SK-N-SH (cell line): ENCODE data around the gene TMEM176B. TPM values are rescaled to one million over a fixed set of nuclear protein-coding genes. Genes with fewer than 3 reads are reported as not detected.

ENCODE experiments used
- CTCF ChIA-PET: fragments of 300-600, 350-600 bp; formaldehyde crosslinking; extraction: SDS; loops from one replicate; lab custom pipeline; 2021; lab: Yijun Ruan, JAX
- POLR2A ChIA-PET: fragments of 350-600 bp; sonication (Branson Sonifier 250); formaldehyde crosslinking; extraction: SDS; loops from one replicate; lab custom pipeline; 2020; ENCODE audit warnings: antibody characterized with exemption, inconsistent platforms; lab: Yijun Ruan, JAX
- DNase-seq: peaks from one replicate; pipeline ENCODE4 v3.0.0; 2012
- H2AFZ ChIP-seq: fragments of 200-600 bp; sonication (generic); 2 replicates; pipeline ENCODE4 v1.8.1; 2016; ENCODE audit warnings: antibody characterized with exemption, mild to moderate bottlenecking, low read depth
- H3F3A ChIP-seq: fragments of 200-600 bp; sonication (generic); replicated peaks from 2 replicates; pipeline ENCODE3; 2016; ENCODE audit warnings: antibody characterized with exemption, mild to moderate bottlenecking; ENCODE audit not compliant: insufficient read depth
- H3K27ac ChIP-seq, 2 experiments: fragments of 200-500 bp in 1 of 2; fragments of 200-600 bp in 1 of 2; sonication (Bioruptor generic) in 1 of 2; sonication (generic), shearing (Covaris generic) in 1 of 2; 2 replicates each; pipeline versions ENCODE4 v1.5.1 to v1.6.1; 2014 to 2016; ENCODE audit warnings: low read depth in 2 of 2, inconsistent platforms in 1 of 2, low read length in 1 of 2, mild to moderate bottlenecking in 1 of 2, mixed read lengths in 1 of 2
- H3K27me3 ChIP-seq: fragments of 200-600 bp; sonication (generic), shearing (Covaris generic); 2 replicates; pipeline ENCODE4 v1.6.1; 2016; ENCODE audit warnings: mixed run types; ENCODE audit not compliant: insufficient read depth
- H3K36me3 ChIP-seq, 2 experiments: fragments of 200-500 bp in 1 of 2; fragments of 200-600 bp in 1 of 2; sonication (Bioruptor generic) in 1 of 2; sonication (generic) in 1 of 2; replicated peaks in 1 of 2; 2 replicates each; pipeline versions ENCODE3 to v1.5.1; 2014 to 2016; ENCODE audit warnings: low read length in 1 of 2, mild to moderate bottlenecking in 1 of 2; ENCODE audit not compliant: insufficient read depth in 2 of 2, control insufficient read depth in 1 of 2
- H3K4me1 ChIP-seq, 2 experiments: fragments of 200-500 bp in 1 of 2; fragments of 200-600 bp in 1 of 2; sonication (Bioruptor generic) in 1 of 2; sonication (generic), shearing (Covaris generic) in 1 of 2; 2 replicates each; pipeline versions ENCODE4 v1.5.1 to v1.6.1; 2014 to 2016; ENCODE audit warnings: low read depth in 1 of 2, low read length in 1 of 2, mixed run types in 1 of 2; ENCODE audit not compliant: insufficient read depth in 2 of 2, control insufficient read depth in 1 of 2
- H3K4me2 ChIP-seq: fragments of 200-600 bp; sonication (generic), shearing (Covaris generic); 2 replicates; pipeline ENCODE4 v1.6.1; 2017; ENCODE audit warnings: mixed run types
- H3K4me3 ChIP-seq, 2 experiments: fragments of 200-500 bp in 1 of 2; fragments of 200-600 bp in 1 of 2; sonication (Bioruptor generic) in 1 of 2; sonication (generic), shearing (Covaris generic) in 1 of 2; 2 replicates each; pipeline versions ENCODE4 v1.5.1 to v1.8.1; 2014 to 2016; ENCODE audit warnings: low read depth in 2 of 2, inconsistent platforms in 1 of 2, low read length in 1 of 2, mild to moderate bottlenecking in 1 of 2, mixed read lengths in 1 of 2, moderate library complexity in 1 of 2
- H3K79me2 ChIP-seq: fragments of 200-600 bp; sonication (generic); 2 replicates; pipeline ENCODE4 v1.8.1; 2017; ENCODE audit warnings: mild to moderate bottlenecking; ENCODE audit not compliant: insufficient read depth
- H3K9ac ChIP-seq: fragments of 200-600 bp; sonication (generic); 2 replicates; pipeline ENCODE4 v1.6.1; 2017; ENCODE audit warnings: mixed run types
- H3K9me2 ChIP-seq: fragments of 200-600 bp; sonication (generic); 2 replicates; pipeline ENCODE4 v1.6.1; 2017; ENCODE audit warnings: mixed run types
- H3K9me3 ChIP-seq: fragments of 200-600 bp; sonication (generic); 2 replicates; pipeline ENCODE4 v1.6.1; 2017; ENCODE audit warnings: mixed run types, mild to moderate bottlenecking, moderate library complexity
- H4K20me1 ChIP-seq: fragments of 200-600 bp; sonication (generic); 2 replicates; pipeline ENCODE4 v1.6.1; 2017; ENCODE audit warnings: mild to moderate bottlenecking, mixed run types; ENCODE audit not compliant: insufficient read depth
- ELF1 ChIP-seq: IDR thresholded peaks from 2 replicates; pipeline ENCODE4 v1.4.0; 2012
- EP300 ChIP-seq, 2 experiments: IDR thresholded peaks; 2 replicates each; pipeline versions ENCODE4 v1.4.0 to v1.6.1; 2012; ENCODE audit warnings: borderline replicate concordance in 1 of 2, low read depth in 1 of 2, low read length in 1 of 2
- EZH2phosphoT487 ChIP-seq: fragments of 200-600 bp; sonication (generic); IDR thresholded peaks from 2 replicates; pipeline ENCODE4 v1.6.1; 2017; ENCODE audit warnings: low read depth, mixed run types, mild to moderate bottlenecking, antibody characterized with exemption, moderate library complexity, borderline replicate concordance
- GABPA ChIP-seq: IDR thresholded peaks from 2 replicates; pipeline ENCODE4 v1.4.0; 2012; ENCODE audit warnings: low read depth, mild to moderate bottlenecking
- IRF3 ChIP-seq: fragments of 150-350 bp; IDR thresholded peaks from 2 replicates; pipeline ENCODE4 v1.6.1; 2016; ENCODE audit warnings: mild to moderate bottlenecking, low read depth, low read length
- JUND ChIP-seq: IDR thresholded peaks from 2 replicates; pipeline ENCODE4 v1.4.0; 2012
- MXI1 ChIP-seq: IDR thresholded peaks from 2 replicates; pipeline ENCODE4 v1.6.1; 2012; ENCODE audit warnings: mild to moderate bottlenecking, low read depth, low read length, improper control_type of control experiment
- NFIC ChIP-seq: IDR thresholded peaks from 2 replicates; pipeline ENCODE4 v1.4.0; 2012; ENCODE audit warnings: borderline replicate concordance
- NRF1 ChIP-seq: IDR thresholded peaks from 2 replicates; pipeline ENCODE4 v1.6.1; 2012; ENCODE audit warnings: low read depth, mild to moderate bottlenecking, low read length
- POLR2AphosphoS5 ChIP-seq: IDR thresholded peaks from 2 replicates; pipeline ENCODE4 v1.6.1; 2012; ENCODE audit warnings: low read depth, low read length
- RAD21 ChIP-seq: IDR thresholded peaks from 2 replicates; pipeline ENCODE4 v1.6.1; 2012; ENCODE audit warnings: mild to moderate bottlenecking, low read length
- RCOR1 ChIP-seq: fragments of 150-350 bp; IDR thresholded peaks from 2 replicates; pipeline ENCODE4 v1.6.1; 2017; ENCODE audit warnings: antibody characterized with exemption, low read length
- SIN3A ChIP-seq: IDR thresholded peaks from 2 replicates; pipeline ENCODE4 v1.6.1; 2012; ENCODE audit warnings: low read depth, mild to moderate bottlenecking, low read length, moderate library complexity, borderline replicate concordance
- SMC3 ChIP-seq: IDR thresholded peaks from 2 replicates; pipeline ENCODE4 v1.6.1; 2012; ENCODE audit warnings: low read depth, low read length, improper control_type of control experiment
- YY1 ChIP-seq: IDR thresholded peaks from 2 replicates; pipeline ENCODE4 v1.4.0; 2012; ENCODE audit warnings: low read depth, mild to moderate bottlenecking
- WGBS: methylation state at CpG from one replicate; pipeline ENCODE4 v1.1.6; 2017; ENCODE audit warnings: low lambda C conversion rate; 5-methylcytosine and 5-hydroxymethylcytosine counted together
- polyA plus RNA-seq, 3 experiments: library from polyadenylated mRNA; depleted of rRNA; stranded (reverse); fragments of >200 nt; gene quantifications; 2 replicates each; pipeline ENCODE4 v1.2.3, GENCODE V29; 2012
- TF ChIP-seq, protein P1 (sequence below): IDR thresholded peaks from 2 replicates; pipeline ENCODE4 v1.4.0; 2012; ENCODE audit warnings: low read depth, borderline replicate concordance
- TF ChIP-seq, protein P2 (sequence below): IDR thresholded peaks from 2 replicates; pipeline ENCODE4 v1.4.0; 2012; ENCODE audit warnings: low read depth, borderline replicate concordance
- TF ChIP-seq, protein P3 (sequence below): IDR thresholded peaks from 2 replicates; pipeline ENCODE4 v1.6.1; 2012; ENCODE audit warnings: mild to moderate bottlenecking, low read depth, low read length, moderate library complexity

The TMEM176B gene
- polyA plus RNA-seq, 1 of the 3 experiments (the other 2 are of a cell fraction), result not detected

- no peak for TF ChIP-seq GABPA
- TF ChIP-seq, protein P1, sequence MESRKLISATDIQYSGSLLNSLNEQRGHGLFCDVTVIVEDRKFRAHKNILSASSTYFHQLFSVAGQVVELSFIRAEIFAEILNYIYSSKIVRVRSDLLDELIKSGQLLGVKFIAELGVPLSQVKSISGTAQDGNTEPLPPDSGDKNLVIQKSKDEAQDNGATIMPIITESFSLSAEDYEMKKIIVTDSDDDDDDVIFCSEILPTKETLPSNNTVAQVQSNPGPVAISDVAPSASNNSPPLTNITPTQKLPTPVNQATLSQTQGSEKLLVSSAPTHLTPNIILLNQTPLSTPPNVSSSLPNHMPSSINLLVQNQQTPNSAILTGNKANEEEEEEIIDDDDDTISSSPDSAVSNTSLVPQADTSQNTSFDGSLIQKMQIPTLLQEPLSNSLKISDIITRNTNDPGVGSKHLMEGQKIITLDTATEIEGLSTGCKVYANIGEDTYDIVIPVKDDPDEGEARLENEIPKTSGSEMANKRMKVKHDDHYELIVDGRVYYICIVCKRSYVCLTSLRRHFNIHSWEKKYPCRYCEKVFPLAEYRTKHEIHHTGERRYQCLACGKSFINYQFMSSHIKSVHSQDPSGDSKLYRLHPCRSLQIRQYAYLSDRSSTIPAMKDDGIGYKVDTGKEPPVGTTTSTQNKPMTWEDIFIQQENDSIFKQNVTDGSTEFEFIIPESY, result no peak
- peak; percentile 35 to 87; a peak in 3 of 4 replicates for TF ChIP-seq EP300 (IDR thresholded peaks at IDR 0.05; ENCODE audit: borderline replicate concordance in 1 of 2, low read depth in 1 of 2, low read length in 1 of 2)
- peak; percentile 63; the same call in 1 of the 2 replicates for TF ChIP-seq MXI1
- TF ChIP-seq IRF3, result no peak
- no peak for TF ChIP-seq SIN3A
- no peak for TF ChIP-seq EZH2phosphoT487
These were observed 11.5 kb downstream of the TMEM176B start (continued) for GRCh38 chr7:150788474-150789269.

DNA sequence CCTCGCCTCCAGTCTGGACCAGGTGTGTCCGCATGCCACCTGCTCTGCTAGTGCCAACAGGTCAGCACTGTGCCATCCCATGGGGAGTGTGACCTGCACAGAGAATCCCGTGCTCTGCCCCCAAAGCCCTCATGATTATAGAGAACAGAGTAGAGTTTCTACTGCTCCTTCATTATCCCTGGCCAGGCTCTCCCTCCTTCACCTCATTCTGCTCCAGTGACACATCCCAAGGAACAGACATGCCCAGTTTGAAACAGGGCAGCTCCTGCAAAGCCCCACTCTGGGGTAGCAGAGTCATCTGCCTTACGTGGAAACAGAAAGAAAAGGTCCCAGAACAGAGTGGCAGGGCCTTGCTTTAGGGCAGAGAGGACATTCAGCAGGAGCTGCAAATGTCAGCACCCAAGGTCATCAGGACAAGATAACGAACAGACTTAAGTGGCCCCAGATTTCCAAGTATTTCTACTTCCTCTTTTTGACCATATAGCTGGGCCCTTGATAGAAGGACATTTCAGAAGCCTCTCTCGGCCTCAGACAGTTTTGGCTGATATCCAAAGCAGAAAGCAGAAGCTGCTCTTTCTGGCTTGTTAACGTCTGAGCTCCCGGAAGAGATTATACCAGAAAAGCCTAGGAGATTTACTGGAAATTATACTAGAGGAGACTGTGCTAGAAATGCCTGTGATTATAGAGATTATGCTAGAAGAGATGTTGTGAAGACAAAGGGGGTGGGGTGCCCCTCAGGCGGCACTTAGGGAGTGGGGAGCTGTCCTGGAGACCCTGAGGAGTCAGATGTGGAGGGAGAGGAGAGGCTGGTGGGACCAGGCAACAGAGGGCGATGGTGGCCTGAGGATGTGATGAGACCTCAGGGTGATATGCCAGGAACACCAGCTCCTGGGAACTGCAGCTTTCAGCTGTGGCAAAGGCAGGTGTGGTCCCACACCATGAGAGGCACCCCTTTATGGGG is 12.6 kb downstream of the TMEM176B start:
- H3K4me3 ChIP-seq, result no peak overlapping the region
- H2AFZ ChIP-seq, result peak overlapping the region; percentile 58; the same call in 1 of the 2 replicates
- POLR2A ChIA-PET, result interaction anchor here (0.6 to 2.6 kb wide), 21 partner anchors 9 to 241 kb away, joined by 3 to 15 read pairs (median 4); partner anchors contain the start of gene ABCB8
- H3K9ac ChIP-seq, result peak overlapping the region; percentile 15; the same call in 1 of the 2 replicates
- 22% methylated on average over 10 of the region's 10 CpGs for WGBS
- no peaks in the 10 kb centered on the region for H3K27me3 ChIP-seq
- H3K9me2 ChIP-seq, result no peaks in the 10 kb centered on the region
- no peaks in the 10 kb centered on the region for H3K79me2 ChIP-seq
- no peaks in the 10 kb centered on the region for H3K36me3 ChIP-seq
- DNase-seq, result peak; percentile 75
- H3K4me1 ChIP-seq, result peaks cover 19 to 61% of the 10 kb centered on the region in 2 experiments; a peak in 3 of 4 replicates
- no peaks in the 10 kb centered on the region for H3F3A ChIP-seq
- peak overlapping the region; percentile 22; the same call in 1 of the 2 replicates for H3K4me2 ChIP-seq
- no peaks in the 10 kb centered on the region for H4K20me1 ChIP-seq
- peak overlapping the region; percentile 47 to 100; a peak in 3 of 4 replicates for H3K27ac ChIP-seq
- CTCF ChIA-PET, result interaction anchor here (0.6 to 12.3 kb wide), 39 partner anchors 8 to 339 kb away, joined by 3 to 136 read pairs (median 6); partner anchors contain the start of gene AOC1
- H3K9me3 ChIP-seq, result no peaks in the 10 kb centered on the region
- TF ChIP-seq RAD21 (peak; percentile 59), SIN3A (no peak), JUND (no peak), POLR2AphosphoS5 (no peak), ELF1 (no peak), RCOR1 (peak; percentile 55), YY1 (no peak), MXI1 (no peak; the same call in 1 of the 2 replicates), EP300 (IDR thresholded peaks at IDR 0.05; ENCODE audit: borderline replicate concordance in 1 of 2, low read depth in 1 of 2, low read length in 1 of 2) (peak; percentile 31 to 96; a peak in 3 of 4 replicates), NFIC (peak; percentile 70), GABPA (no peak), NRF1 (no peak), SMC3 (peak; percentile 4; the same call in 1 of the 2 replicates)
- TF ChIP-seq, protein P2, sequence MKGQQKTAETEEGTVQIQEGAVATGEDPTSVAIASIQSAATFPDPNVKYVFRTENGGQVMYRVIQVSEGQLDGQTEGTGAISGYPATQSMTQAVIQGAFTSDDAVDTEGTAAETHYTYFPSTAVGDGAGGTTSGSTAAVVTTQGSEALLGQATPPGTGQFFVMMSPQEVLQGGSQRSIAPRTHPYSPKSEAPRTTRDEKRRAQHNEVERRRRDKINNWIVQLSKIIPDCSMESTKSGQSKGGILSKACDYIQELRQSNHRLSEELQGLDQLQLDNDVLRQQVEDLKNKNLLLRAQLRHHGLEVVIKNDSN, result no peak
- TF ChIP-seq, protein P3, sequence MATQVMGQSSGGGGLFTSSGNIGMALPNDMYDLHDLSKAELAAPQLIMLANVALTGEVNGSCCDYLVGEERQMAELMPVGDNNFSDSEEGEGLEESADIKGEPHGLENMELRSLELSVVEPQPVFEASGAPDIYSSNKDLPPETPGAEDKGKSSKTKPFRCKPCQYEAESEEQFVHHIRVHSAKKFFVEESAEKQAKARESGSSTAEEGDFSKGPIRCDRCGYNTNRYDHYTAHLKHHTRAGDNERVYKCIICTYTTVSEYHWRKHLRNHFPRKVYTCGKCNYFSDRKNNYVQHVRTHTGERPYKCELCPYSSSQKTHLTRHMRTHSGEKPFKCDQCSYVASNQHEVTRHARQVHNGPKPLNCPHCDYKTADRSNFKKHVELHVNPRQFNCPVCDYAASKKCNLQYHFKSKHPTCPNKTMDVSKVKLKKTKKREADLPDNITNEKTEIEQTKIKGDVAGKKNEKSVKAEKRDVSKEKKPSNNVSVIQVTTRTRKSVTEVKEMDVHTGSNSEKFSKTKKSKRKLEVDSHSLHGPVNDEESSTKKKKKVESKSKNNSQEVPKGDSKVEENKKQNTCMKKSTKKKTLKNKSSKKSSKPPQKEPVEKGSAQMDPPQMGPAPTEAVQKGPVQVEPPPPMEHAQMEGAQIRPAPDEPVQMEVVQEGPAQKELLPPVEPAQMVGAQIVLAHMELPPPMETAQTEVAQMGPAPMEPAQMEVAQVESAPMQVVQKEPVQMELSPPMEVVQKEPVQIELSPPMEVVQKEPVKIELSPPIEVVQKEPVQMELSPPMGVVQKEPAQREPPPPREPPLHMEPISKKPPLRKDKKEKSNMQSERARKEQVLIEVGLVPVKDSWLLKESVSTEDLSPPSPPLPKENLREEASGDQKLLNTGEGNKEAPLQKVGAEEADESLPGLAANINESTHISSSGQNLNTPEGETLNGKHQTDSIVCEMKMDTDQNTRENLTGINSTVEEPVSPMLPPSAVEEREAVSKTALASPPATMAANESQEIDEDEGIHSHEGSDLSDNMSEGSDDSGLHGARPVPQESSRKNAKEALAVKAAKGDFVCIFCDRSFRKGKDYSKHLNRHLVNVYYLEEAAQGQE, result no peak
